Fibroblast of mammary gland (primary cell): ENCODE data around the gene MYO10.

Source experiments
- DNase-seq: peaks from one replicate; pipeline ENCODE4 v3.0.0-alpha.2; 2010; ENCODE audit warnings: low read depth
- H3K4me3 ChIP-seq: 2 replicates; pipeline ENCODE4 v1.5.1; 2011; ENCODE audit warnings: low read depth, mild to moderate bottlenecking, low read length, moderate library complexity; ENCODE audit not compliant: control insufficient read depth
- CTCF ChIP-seq: conservative IDR thresholded peaks from 2 replicates; pipeline ENCODE4 v1.5.1; 2011; ENCODE audit warnings: low read depth, low read length, inconsistent platforms; ENCODE audit not compliant: control insufficient read depth, insufficient read depth

MYO10 gene

DNA sequence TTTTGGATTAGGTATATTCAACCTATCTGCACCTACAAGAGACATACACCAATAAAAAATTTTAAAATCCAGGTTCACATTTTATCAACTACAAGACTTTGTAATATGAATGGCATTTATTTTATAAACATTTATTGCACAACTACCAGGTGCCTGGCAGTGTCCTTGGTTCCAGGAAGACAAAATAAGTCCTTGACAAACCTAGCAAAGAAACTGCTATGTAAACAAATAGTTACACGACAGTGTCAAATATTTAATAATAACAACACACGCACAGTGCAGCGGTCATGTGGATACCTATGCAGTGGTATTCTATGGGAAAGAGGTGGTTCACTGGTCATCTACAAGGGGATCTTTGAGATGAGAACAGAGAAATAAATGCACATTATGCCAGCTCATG, 120.7 kb downstream of the MYO10 start:
- H3K4me3 ChIP-seq: no peak overlapping the region
- no peak for DNase-seq
- no peak for TF ChIP-seq CTCF

DNA sequence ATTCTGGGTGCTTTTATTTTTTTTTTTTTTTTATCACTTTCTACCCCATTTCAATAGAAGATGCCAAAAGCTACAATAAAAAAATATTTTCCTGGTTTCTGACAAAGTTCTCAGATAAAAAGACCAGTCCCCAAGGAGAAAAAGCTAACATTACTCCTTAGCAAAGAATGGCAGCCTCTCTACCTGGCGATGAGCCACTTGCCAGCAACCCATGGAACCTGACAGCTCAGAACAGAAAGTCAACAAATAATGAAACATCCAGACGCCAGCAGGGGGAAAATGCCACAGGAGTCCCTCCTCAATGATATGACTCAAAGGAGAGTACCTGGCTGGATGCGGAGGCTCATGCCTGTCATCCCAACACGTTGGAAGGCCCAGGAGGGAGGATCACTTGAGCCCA, 123.2 kb downstream of the MYO10 start:
- no peak overlapping the region for H3K4me3 ChIP-seq
- TF ChIP-seq CTCF: no peak
- peak; percentile 33 for DNase-seq

GRCh38 chr5:16812448-16812847, 123.6 kb downstream of the MYO10 start:
- TF ChIP-seq CTCF: no peak
- no peak for DNase-seq
- no peak overlapping the region for H3K4me3 ChIP-seq

- DNase-seq: no peak
- TF ChIP-seq CTCF: no peak
- H3K4me3 ChIP-seq: no peak overlapping the region
Measured at GRCh38 chr5:16810208-16810854, 125.8 kb downstream of the MYO10 start.

GRCh38 chr5:16809395-16810207, 126.5 kb downstream of the MYO10 start:
- TF ChIP-seq CTCF: no peak
- H3K4me3 ChIP-seq: no peak overlapping the region
- peak; percentile 49 for DNase-seq

- no peak for DNase-seq
- no peak overlapping the region for H3K4me3 ChIP-seq
- no peak for TF ChIP-seq CTCF
Measured at GRCh38 chr5:16809010-16809394, 127.1 kb downstream of the MYO10 start.
